Activated naive CD4-positive, alpha-beta T cell (primary cell): ENCODE measurements around the gene DUSP6.

ENCODE experiments used
- DNase-seq, 4 experiments: peaks; one replicate each; lab custom pipeline; 2025; lab: John Stamatoyannopoulos, UW

The DUSP6 gene

DNA sequence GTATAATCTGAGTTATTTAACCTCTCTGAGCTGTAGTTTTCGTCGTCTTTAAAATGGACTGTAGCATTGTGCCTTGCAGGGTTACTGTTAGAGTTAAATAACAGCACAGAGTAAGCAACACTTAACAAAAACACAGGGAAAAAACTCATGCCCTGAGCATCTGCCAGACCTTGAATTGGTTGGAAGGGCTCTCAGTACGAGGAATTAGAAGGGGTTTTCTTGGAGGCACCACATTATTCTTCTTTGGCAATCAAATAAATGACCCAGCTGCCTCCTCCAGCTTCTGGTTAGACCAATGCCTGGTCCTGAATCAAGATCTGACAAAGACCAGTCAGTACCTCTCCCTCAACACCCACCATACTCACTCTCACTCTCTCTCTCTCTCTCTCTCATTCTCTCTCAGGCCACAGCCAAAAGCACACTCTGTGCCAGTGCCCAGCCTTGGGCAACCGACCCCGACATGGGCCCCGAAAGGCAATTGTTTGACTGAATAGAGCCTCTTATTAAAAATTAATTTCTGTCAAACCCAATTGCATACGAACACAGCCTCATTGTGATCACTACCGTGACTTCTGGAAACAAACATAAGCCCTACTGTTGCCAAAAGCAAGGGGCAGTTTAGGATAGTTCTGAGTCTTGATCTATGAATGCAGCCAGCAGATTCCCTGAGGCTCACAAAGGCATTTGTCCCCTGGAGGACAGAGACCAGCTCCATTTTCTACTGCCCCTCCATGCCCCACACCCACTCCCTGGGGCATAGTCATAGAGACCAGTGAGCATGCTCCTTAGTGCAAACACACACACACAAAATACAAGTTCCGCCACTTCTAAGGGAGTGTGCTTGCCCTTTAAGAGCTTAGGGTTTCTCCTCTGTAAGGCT lies 23.9 kb downstream of the DUSP6 start:
- no peak for DNase-seq

DNA sequence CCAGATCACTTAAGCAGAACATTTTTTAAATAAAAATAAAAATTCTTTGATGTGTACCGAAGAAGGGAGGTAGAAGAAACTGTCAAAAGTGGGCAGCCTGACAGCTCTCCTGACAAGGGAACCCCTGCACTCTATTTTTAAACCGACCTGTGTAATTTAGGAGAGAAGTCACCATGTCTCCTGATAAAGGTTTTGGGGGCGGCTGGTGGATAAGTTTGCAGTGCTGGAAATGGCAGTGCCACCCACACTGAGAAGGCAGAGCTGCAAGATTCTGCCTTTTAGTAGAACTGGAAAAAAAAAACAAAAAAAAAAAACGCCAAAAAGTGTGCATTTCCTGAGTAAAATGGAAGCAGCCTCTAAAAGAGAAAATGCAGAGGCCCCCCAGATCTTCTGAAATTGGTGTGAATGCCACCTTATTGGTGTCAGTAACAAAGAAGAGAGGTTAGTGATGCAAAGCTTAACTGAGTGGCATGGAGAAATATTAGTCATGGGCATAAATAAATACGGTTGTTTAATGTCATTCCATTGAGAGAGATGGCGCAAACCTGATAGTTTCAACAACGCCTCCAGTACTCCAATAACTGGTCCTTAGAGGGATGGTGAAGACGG lies 24.7 kb downstream of the DUSP6 start:
- no peak for DNase-seq

DNA sequence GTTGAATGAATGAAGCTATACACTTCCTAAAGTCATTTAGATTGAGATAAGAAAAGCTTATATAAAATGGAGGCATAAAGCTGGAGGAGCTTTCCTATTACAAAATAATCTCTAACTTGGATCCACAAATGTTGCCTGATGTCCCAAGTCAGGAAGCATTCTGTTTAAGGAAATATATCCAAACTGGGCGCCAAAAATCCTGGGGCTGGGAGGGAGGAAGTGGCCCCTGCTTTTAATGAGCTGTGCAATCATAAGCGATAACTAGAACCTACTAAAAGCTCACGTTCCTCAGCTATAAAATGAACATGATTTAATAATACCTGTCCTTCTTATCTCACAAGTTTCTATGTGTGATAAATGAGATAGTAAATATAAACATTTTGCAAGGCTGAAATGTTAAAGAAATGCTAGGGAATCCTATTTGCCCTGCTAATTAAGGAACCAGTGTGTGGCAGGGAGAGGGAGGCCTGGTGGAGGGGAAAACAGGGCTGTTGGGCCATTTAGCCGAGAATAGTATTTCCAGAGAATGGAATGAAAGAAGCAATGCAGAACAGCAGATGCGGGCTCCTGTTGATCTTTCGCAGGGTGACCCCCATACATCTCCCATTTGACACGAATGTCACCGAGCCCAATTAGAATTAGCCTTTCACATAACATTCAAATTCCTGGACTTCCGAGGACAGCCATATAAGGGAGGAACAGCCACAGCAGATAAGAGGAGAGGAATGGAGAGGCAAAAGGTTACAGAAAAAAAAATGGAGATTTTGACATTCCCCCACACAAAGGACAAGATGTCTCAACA lies 25.9 kb downstream of the DUSP6 start:
- DNase-seq: no peak

DNA sequence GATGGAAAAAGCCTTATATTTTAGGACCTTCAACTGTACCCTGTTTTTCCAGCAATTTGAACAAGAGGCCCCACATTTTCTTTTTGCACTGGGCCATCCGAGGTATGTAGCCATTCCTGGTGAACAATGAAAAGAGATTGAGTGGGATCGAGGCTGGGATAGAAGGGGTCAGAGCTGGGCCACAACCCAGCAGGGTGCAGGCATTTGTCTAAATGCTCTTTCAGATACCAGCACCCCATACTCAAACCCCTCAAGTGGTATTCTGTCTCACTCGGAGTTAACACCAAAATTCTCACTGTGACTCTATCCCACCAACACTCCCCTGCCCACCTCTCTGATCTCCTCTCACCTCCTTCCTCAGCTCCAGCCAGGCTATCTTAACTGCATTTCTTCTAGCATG lies 26.8 kb downstream of the DUSP6 start:
- DNase-seq: no peak

DNA sequence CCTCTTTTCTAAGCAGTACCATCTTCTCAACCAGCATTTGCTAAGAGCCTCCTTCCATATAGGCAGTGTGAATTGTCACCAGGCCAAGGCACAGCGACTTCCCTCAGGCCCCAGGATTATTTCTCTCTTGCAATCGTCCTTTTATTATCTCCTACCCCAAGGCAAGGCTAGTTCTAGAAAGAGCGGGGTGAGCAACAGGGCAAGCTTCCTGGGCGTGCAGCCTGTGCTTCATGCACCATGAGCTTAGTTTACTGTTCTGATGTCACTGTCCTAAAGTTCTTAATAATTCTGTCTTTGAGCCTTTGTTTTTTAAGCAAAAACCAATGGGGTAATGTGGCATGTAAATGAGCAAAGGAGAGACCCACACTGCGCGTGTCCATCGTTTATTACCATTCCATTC lies 27.9 kb downstream of the DUSP6 start:
- no peak for DNase-seq

DNA sequence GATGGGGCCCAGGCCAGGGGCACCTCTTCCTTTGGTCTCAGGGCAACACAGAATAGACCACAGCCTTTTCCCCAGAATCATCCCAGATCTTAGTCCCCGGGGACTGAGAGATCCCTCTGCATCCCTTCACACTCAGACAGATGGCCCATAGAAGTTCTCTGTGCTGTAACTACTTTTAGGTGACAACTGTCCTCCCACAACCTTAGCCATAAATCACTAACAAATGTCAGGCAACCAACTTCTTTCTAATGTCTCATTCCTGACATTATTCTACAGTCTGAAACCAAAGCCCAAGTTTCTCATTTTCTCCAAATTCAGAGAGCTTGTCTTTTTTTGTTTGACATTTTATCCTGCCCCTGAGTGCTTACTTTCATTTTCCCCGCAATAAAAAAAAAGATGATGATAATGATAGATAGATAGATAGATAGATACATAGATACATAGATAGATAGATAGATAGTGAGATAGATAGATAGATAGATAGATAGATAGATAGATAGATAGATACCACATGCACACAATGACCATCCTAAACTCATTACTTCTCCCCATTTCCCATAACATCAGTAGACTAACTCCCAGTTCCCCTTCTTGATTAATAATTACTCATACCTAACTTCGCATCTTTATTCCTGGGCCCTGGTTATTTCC lies 28.6 kb downstream of the DUSP6 start:
- no peak for DNase-seq

DNA sequence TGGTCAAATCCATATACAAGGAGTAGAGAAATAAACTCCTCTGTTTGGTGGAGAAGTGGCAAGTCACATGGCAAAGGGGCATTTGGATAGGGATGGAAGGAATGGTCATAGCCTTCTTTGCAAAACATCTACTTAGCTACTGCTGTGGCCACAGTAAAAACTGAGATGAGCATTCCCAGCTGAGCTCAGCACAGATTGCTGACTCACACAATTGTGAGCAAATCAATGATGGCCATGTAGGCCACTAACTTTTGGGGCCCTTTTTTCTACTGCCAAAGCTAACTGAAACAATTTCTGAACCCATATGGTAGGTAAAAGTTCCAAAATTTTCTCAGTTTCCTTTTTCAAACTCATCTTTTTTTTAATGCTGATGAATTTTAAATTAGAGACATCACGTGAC lies 31.6 kb downstream of the DUSP6 start:
- no peak for DNase-seq

DNA sequence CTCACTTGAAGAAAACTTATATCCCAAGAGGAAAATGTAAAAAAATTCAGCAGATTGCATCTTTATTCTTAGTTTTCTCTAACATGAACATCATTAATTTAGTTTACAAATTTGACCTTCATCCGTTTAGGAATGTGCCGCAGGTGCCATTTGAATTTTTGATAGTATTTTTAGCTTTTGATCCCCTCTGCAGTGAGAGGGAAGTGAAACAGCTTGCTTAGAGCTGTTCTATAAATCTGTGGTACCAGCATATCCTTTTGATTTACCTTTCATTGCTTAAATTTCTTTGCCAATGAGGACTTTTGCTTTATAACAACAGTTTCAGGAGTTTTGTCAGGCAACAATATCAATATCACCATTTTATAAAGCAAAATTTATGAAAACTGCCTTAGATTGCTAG lies 32.7 kb downstream of the DUSP6 start:
- no peak for DNase-seq

DNA sequence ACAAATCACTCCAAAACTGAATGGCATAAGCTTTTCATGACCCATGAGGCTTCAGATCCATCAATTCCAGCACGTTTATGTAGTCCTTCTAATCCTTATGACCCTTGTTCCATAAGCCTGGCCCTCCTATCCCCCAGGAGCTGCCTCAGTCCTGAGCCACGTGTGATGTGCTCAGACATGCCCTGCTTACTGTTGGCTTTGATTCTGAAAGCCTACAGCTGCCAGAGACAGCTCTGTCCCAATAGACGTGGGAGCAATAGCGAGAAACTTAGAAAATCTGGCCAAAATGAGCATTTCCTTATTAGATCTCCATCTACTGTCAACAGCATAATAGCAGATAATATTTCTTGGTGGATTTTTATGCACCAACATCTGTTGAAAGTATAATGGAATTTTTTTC lies 33.2 kb downstream of the DUSP6 start:
- DNase-seq: no peak

DNA sequence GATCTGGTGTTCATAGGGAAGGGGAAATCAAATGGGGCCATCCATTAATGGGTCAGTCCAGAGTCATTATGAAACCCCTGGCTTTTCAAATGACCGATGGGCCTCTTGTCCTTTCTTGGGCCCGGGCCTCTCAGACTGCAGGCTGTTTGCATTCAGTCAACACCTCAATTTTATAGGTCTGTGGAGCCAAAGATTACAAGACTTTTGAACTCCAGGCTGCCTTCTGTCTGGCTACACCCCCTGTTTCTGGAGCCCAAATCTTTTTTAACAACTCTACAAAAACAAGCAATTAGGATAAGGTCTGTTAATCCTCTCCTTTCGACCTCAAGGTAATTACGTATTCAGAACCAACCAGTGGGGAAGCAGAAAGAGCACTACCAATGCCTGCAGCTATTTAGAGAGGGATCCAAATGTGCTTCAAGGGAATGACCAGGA lies 35.6 kb downstream of the DUSP6 start:
- no peak for DNase-seq

DNA sequence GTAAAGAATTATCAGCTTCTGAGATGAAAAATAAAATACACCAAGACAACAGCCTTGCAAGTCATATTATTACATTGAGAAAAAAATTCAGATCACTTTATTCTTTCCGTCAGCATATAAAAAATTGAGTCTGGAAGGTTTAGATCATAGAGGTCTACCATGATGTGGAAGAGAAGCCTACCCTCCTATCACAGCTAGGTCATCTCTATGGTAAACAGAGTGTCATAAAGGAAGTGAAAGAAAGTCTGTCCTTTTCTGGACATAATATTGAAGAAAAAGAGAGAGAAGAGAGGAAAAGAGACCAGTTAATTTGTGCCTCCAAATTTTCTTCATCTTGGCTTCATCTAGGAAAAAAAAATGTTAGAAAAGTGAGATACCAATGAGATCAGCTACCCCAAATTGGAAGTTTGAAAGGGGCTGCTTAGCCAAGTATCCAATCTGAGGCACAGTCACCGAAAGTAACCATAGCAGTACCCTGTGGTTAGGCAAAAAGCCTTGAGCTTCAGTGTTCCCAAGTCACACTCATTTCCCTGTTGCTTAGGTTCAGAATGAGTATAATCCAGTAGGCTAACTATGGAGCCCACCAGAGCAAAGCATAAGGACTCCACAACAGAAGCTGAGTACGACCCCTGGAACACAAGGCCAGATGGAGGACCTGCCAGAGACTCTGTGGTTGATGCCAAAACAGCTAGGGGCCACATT lies 38.1 kb downstream of the DUSP6 start:
- no peak for DNase-seq

DNA sequence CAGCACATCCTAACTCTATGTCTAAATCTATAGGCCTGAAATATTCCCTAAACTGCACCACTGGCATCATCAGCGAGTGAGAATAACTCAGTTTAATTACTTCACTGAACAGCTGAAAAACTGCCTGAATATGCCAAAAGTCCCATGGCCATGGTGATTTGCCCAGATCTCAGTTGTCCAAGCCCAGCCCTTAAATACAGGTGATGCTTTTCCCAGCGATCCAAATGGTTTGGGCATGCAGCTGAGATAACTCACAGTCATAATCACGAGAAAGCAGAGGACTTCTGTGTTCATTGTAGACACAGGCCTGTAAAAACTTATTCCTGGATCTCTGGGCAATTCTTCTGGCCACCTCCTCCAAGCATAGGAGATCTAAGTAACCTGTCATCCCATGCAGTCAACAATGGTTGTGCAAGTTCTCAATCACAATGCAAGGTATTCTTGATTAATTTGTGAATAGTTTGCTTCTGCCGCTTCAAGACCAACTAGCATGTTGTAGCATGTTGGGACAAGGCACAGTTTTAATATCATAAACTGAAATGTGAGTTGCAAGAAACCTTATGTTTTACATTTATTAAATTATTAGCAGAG lies 40.5 kb downstream of the DUSP6 start:
- no peak for DNase-seq

DNA sequence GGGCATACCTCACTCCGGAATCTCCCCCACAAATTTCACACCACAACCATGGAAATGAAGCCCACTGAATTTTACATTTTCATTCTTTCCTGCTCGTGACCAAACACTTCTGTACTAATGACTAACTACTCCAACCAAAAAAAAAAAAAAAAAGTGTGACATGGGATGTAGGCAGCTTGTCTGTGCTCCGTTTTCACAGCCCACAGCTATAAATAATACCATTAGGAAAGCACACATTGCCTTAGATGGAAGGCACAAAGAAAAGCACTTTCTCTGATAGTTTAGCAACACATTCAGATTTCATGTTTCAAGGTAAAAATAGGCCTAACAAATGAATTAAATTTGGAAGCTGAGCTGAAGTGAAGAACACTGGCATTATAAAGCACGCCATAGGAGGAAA lies 42.5 kb downstream of the DUSP6 start:
- no peak for DNase-seq

DNA sequence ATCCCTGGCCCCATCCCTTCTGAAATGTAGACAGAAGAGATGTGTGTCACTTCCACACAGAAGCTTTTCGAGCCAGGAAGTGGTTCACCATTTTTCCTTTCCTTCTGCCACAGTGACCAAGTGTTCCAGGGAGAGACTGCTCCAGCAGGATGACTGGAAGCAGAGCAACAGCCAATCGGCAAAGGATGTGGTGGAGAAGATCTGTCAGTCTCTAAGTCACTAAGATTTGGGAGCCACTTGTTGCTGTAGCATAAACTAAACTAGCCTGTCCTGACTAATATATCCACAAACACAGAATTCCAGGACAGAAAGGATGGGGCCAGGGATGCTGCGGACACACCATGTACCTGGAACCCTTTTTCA lies 42.9 kb downstream of the DUSP6 start:
- no peak for DNase-seq

DNA sequence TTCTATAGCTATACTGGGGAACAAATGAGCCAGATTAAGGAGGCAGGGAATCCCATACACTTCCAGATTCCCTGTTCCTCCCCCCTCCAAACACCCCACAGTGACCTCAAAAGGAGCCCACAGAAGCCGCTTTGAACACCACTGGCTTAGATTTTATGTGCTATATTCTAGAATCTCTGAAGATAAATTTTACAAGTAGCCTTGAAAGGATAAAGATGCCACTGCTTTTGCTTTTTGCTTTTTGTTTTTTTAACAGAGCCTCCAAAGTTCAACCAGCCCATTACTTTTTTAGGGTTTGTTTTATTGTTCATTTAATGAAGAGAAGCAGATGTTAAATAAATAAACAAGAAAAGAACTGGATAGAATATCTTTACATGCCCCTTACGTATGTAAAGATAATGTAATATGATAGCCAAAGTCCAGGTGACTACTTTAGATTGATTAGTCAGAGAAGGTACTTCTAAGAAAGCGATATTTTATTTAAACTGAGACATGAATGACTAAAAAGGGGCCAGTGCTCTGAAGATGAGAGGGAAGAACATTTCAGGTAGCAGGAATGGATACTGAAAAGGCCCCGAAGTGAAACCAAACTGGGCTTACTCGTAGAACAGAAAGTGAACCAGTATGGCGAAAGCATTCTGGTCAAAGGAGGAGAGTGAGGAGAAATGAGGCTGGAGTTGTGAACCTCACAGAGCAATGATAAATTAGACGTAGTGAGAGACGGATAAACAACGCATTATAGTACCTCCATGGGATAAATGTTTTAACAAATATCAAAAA lies 44.6 kb downstream of the DUSP6 start:
- no peak for DNase-seq

DNA sequence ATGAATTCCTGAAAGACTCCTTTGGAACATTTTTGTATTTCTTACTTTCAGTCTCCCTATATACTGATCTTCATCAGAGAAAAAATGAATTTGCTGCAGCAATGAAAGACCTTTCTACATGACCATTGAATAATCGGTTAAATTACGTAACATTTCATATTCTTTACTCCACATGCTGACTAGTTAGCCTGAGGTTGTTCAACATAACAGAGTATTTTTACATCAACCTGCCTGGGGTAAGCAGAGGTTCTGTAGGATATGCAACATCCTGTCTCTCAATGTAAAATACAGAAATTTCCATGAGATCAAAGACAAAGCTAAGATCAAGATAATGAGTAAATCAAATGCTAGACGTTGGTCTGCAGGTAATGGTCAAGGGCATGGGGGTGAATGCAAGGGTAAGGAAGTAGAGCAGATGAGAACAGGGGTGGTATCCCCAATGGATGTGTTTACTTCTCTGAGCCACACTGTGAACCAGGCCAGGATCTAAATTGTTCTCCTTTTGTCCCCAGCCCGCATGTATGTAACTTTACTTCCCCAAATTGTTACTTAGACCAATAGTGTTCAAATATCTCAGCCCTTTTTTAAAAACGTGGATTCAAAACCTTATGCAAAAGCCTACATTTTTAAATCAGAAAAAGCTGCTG lies 45.4 kb downstream of the DUSP6 start:
- DNase-seq: no peak

DNA sequence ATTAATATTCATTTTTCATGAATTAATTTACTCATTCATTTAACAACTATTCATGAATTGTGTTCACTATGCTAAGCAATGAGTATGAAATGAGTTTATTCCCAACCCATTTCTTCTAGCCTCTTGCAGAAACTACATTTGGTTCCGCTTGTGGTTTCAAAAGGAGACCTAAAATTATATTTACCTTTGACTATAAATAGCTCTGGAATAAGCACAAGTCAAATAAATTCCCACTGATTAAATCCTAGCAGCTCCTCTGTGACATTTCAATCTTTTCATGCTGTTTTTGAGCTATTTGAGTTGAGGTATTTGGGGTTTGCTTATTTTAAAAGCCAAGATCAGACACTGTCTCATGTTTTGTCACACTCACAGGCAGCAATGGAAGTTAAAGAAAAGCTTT lies 46.9 kb downstream of the DUSP6 start:
- DNase-seq: no peak

DNA sequence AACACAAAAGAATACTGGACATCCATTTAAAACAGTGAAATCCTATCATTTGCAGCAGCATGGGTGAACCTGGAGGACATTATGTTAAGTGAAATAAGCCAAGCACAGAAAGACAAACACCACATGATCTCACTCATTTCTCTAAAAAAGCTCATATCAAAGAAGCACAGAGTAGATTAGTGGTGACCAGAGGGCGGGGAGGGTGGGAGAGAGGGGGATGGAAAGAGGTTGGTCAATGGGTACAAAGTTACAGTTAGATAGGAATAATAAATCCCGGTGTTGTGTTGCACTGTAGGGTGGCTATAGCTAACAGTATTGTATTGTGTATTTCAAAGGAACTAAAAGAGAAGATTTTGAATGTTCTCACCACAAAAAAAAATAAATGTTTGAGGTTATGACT lies 52.4 kb downstream of the DUSP6 start:
- DNase-seq: no peak

DNA sequence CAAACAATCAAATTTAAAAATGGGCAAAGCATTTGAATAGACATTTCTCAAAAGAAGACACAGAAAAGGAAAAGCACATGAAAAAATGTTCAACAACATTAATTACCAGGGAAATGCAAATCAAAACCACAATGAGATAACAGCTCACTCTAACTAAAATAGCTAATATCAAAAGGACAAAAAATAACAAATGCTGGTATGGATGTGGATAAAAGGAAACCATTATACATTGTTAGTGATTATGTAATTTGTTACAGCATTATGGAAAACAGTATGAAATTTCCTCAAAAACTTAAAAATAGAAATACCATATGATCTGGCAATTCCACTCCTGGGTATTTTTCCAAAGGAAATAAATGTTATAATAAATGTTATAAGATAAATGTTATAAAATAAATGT lies 52.9 kb downstream of the DUSP6 start:
- no peak for DNase-seq
